Adipocyte (in vitro differentiated cells): Measurements from ENCODE around the gene CYP2D6.
"Not testable (repeated sequence)": the region's sequence is repeated elsewhere in the genome, so short reads cannot be mapped to it uniquely, and the experiment has no call there.

ENCODE experiments used
- DNase-seq: peaks from one replicate; pipeline ENCODE4 v3.0.0-alpha.2; 2015; ENCODE audit warnings: low read depth
- H3K27me3 ChIP-seq: replicated peaks from 2 replicates; pipeline ENCODE4 v1.7.0; 2013; ENCODE audit warnings: mild to moderate bottlenecking, low read length, moderate library complexity; ENCODE audit not compliant: control insufficient read depth, insufficient read depth
- H3K36me3 ChIP-seq: 2 replicates; pipeline ENCODE4 v1.7.0; 2013; ENCODE audit warnings: low read length, mild to moderate bottlenecking, moderate library complexity; ENCODE audit not compliant: control insufficient read depth, insufficient read depth, severe bottlenecking
- H3K4me1 ChIP-seq: 2 replicates; pipeline ENCODE4 v1.7.0; 2013; ENCODE audit warnings: mild to moderate bottlenecking, low read length, moderate library complexity; ENCODE audit not compliant: control insufficient read depth, insufficient read depth
- H3K4me3 ChIP-seq: 2 replicates; pipeline ENCODE4 v1.7.0; 2013; ENCODE audit warnings: mild to moderate bottlenecking, low read length, moderate library complexity
- H3K9ac ChIP-seq: 2 replicates; pipeline ENCODE4 v1.7.0; 2013; ENCODE audit warnings: mild to moderate bottlenecking, low read length, moderate library complexity
- H3K9me3 ChIP-seq: 2 replicates; pipeline ENCODE4 v1.7.0; 2013; ENCODE audit warnings: mild to moderate bottlenecking, low read length, moderate library complexity; ENCODE audit not compliant: control insufficient read depth

Gene CYP2D6

DNA sequence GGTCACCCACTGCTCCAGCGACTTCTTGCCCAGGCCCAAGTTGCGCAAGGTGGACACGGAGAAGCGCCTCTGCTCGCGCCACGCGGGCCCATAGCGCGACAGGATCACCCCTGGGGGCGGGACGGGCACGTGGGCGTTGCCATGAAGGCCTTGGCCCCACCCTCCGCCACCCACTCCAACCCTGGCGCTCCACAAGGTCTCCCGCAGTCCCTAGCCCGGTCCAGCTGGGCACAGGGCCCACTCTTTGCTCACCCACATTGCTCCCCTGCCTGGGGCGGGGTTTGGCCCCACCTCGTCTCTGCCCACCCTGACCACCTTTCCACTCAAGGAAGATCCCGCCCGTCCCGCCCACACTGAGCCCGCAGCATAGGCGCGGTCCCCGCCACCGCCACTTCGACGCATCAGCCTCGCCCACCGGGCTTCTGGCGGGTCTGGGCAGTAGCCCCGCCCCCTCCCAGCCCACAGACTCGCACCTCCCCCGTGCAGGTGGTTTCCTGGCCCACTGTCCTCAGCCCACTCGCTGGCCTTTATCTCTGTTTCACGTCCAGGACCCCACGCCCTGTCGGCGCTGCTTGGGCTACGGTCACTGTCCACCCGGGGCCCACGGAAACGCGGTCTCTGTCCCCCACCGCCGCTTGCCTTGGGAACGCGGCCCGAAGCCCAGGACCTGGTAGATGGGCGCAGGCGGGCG, 12.3 kb upstream of the CYP2D6 start:
- Histone ChIP-seq H3K9me3 (no peaks in the 10 kb centered on the region), H3K4me3 (no peak overlapping the region), H3K9ac (no peak overlapping the region), H3K36me3 (peaks cover 6% of the 10 kb centered on the region), H3K4me1 (peaks cover 3% of the 10 kb centered on the region), H3K27me3 (no peaks in the 10 kb centered on the region)
- DNase-seq, result no peak

DNA sequence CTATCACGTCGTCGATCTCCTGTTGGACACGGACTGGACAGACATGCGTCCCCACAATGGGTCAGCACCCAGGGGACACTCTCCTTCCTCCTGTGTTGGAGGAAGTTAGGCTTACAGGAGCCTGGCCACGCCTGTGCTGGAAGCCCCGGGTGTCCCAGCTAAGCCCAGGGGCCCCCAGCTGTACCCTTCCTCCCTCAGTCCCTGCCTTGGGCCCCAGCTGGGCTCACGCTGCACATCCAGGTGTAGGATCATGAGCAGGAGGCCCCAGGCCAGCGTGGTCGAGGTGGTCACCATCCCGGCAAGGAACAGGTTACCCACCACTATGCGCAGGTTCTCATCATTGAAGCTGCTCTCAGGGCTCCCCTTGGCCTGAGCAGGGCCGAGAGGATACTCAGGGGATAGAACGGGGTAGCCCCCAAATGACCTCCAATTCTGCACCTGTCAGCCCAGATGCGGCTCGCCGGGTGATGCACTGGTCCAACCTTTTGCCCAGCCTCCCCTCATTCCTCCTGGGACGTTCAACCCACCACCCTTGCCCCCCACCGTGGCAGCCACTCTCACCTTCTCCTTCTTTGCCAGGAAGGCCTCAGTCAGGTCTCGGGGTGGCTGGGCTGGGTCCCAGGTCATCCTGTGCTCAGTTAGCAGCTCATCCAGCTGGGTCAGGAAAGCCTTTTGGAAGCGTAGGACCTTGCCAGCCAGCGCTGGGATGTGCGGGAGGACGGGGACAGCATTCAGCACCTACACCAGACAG, 10.9 kb upstream of the CYP2D6 start:
- DNase-seq, H3K4me1 ChIP-seq, H3K27me3 ChIP-seq, H3K9me3 ChIP-seq, H3K36me3 ChIP-seq, H3K4me3 ChIP-seq, H3K9ac ChIP-seq: not testable (repeated sequence)

DNA sequence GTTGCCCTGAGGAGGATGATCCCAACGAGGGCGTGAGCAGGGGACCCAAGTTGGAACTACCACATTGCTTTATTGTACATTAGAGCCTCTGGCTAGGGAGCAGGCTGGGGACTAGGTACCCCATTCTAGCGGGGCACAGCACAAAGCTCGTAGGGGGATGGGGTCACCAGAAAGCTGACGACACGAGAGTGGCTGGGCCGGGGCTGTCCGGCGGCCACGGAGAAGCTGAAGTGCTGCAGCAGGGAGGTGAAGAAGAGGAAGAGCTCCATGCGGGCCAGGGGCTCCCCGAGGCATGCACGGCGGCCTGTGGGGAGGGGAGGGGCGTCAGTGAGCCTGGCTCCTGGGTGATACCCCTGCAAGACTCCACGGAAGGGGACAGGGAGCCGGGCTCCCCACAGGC, 9.5 kb upstream of the CYP2D6 start:
- H3K4me3 ChIP-seq, H3K36me3 ChIP-seq, H3K4me1 ChIP-seq, DNase-seq, H3K27me3 ChIP-seq, H3K9ac ChIP-seq, H3K9me3 ChIP-seq: not testable (repeated sequence)

DNA sequence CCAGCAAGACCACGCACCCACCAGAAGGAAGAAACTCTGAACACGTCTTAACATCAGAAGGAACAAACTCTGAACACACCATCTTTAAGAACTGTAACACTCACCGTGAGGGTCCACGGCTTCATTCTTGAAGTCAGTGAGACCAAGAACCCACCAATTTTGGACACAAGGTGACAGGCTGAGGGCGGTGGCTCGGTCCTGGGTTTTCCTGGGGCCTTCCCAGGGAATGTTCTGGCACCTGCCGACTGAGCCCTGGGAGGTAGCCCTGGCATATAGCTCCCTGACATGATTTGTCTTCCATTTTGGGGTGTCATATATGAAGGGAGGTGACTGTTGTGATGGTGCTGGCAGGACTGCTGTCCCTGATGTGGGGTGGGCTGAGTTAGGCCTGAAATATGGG, 8.9 kb upstream of the CYP2D6 start:
- H3K9ac ChIP-seq, H3K4me3 ChIP-seq, H3K4me1 ChIP-seq, DNase-seq, H3K9me3 ChIP-seq, H3K36me3 ChIP-seq, H3K27me3 ChIP-seq: not testable (repeated sequence)

DNA sequence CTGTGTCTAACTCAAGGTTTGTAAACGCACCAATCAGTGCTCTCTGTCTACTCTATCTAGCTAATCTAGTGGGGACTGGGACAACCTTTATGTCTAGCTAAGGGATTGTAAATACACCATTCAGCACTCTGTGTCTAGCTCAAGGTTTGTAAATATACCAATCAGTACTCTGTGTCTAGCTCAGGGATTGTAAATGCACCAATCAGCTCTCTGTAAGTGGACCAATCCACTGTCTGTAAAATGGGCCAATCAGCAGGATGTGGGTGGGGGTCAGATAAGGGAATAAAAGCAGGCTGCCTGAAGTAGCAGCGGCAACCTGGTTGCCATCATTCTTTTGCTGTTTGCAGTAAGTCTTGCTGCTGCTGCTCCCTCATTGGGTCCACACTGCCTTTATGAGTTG, 8.4 kb upstream of the CYP2D6 start:
- DNase-seq, result no peak

DNA sequence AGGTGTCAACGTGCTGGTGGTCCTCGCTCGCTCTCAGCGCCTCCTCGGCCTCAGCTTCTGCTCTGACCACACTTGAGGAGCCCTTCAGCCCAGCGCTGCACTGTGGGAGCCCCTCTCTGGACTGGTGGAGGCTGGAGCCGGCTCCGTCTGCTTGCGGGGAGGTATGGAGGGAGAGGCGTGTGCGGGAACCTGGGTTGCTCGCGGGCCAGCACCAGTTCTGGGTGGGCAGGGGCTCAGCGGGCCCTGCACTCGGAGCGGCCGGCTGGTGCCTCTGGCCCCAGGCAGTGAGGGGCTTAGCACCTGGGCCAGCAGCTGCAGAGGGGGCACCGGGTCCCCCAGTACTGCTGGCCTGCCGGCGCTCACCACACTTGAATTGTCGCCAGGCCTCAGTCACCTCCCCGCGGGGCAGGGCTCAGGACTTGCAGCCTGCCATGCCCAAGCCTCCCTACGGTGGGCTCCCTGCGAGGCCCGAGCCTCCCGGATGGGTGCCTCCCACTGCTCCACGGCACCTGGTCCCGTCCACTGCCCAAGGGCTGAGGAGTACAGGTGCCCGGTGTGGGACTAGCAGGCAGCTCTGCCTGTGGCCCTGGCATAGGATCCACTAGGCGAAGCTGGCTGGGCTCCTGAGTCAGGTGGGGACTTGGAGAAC, 7.6 kb upstream of the CYP2D6 start:
- H3K9me3 ChIP-seq, result no peaks in the 10 kb centered on the region
- no peak overlapping the region for H3K9ac ChIP-seq
- no peaks in the 10 kb centered on the region for H3K27me3 ChIP-seq
- DNase-seq, result no peak
- H3K4me3 ChIP-seq, result no peak overlapping the region
- no peaks in the 10 kb centered on the region for H3K4me1 ChIP-seq
- peaks cover 6% of the 10 kb centered on the region for H3K36me3 ChIP-seq

More for the DNA sequence above, 8.4 kb upstream of the CYP2D6 start:
- peaks cover under 1% of the 10 kb centered on the region for H3K4me1 ChIP-seq
- no peak overlapping the region for H3K4me3 ChIP-seq
- H3K27me3 ChIP-seq, result no peaks in the 10 kb centered on the region
- H3K9me3 ChIP-seq, result no peaks in the 10 kb centered on the region
- peaks cover 6% of the 10 kb centered on the region for H3K36me3 ChIP-seq
- H3K9ac ChIP-seq, result no peak overlapping the region

DNA sequence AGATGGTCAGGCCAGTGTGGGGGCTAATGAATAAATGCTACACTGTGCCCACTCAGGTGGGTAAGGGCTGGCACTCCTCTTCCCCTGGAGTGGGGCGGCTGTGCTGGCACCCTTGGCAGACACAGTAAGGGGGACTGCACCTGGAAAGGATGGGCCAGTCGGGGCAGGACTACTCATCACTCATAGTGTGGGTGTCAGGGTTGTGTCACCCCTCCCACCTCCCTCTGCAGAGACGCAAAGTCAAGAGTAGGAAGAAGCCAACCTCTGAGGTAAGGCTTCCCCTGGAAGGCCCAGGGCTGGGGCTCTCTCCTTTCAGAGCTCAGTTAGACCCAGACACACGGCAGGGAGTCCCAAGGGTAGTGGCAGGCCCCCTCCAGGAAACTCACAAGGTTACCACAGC, 5.1 kb upstream of the CYP2D6 start:
- H3K9me3 ChIP-seq, H3K9ac ChIP-seq, DNase-seq, H3K4me3 ChIP-seq, H3K4me1 ChIP-seq, H3K36me3 ChIP-seq, H3K27me3 ChIP-seq: not testable (repeated sequence)

DNA sequence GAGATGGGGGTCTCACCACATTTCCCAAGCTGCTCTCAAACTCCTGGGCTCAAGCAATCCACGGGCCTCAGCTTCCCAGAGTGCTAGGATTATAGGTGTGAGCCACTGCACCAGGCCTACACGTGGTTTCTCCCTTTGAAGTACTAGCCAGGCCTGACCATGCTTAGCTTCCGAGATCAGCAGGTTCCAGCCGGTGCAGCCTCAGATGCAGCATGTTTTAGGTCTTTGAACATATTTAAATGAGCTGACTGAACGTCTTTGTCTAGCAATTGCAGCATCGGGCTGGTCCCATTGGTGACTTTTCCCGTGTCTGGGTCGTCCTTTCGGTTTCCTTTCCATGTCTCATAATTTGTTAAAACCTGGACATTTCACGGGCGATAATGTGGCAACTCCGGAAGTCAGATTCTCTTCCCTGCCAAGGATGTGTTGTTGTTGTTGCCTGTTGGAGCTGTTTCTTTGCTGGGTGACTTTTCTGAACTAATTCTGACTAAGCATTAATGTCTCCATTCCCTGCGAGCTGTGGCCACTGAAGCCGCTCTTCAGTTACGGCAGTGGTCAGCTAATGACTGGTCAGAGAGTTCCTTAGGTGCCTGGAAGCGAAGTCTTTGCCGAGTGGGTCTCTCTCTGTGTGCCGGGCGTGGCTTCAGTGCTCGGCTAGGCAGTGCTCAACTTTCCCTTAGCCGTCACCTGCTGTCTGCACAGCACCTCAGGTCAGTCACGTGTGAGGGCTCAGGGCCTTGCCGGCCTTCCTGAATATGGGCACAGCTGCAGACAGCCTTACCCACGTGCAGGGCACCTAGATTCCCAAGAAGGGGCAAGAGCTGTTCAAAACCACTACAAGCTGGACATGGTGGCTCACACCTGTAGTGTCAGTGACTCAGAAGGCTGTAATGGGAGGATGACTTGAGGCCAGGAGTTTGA, 3.8 kb upstream of the CYP2D6 start:
- H3K4me1 ChIP-seq, result no peaks in the 10 kb centered on the region
- peaks cover 4% of the 10 kb centered on the region for H3K9me3 ChIP-seq
- H3K36me3 ChIP-seq, result peaks cover 3% of the 10 kb centered on the region
- H3K27me3 ChIP-seq, result no peaks in the 10 kb centered on the region
- no peak overlapping the region for H3K4me3 ChIP-seq
- no peak overlapping the region for H3K9ac ChIP-seq
- no peak for DNase-seq

DNA sequence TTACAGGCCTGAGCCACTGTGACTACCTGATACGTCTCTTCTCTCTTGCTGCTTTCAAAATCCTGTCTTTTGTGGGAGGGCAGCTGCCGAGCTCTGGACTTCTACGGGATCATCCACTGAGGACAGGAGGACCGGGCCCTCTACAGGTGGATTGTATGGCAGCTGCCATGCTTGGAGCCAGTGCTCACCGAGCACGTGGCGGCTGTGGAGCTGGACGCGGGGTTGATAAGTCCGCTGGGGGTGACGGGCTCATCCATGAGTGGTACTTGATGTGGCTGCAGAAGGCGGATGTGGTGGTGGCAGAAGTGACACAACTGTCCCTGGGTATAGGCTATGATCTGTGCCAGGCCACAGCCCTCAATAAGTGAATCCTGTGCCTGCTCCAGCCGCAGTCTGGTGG, 1.8 kb upstream of the CYP2D6 start:
- no peaks in the 10 kb centered on the region for H3K4me1 ChIP-seq
- no peaks in the 10 kb centered on the region for H3K27me3 ChIP-seq
- peaks cover 4% of the 10 kb centered on the region for H3K9me3 ChIP-seq
- H3K9ac ChIP-seq, result no peak overlapping the region
- DNase-seq, result no peak
- no peaks in the 10 kb centered on the region for H3K36me3 ChIP-seq
- H3K4me3 ChIP-seq, result no peak overlapping the region

DNA sequence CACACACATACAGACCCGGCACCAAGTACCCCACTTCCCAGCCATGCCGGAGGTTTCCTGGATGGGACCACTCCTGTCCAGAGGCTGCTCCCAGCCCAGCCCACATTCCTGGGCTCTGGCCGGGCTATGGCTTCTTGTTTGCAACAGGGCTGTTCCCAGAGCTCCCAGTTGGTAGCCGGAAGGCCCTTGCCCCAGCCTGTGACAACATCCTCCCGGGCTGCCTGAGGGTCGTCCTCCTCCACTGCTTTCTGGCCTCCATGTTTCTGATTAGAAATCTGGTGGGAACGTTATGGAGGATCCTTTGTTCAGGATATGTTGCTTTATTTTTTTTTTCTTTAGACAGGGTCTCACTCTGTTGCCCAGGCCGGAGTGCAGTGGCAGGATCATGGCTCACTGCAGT, 952 bp upstream of the CYP2D6 start:
- Histone ChIP-seq H3K36me3 (no peaks in the 10 kb centered on the region), H3K9me3 (peaks cover 4% of the 10 kb centered on the region), H3K4me1 (no peaks in the 10 kb centered on the region), H3K27me3 (no peaks in the 10 kb centered on the region), H3K4me3 (no peak overlapping the region), H3K9ac (no peak overlapping the region)
- no peak for DNase-seq

DNA sequence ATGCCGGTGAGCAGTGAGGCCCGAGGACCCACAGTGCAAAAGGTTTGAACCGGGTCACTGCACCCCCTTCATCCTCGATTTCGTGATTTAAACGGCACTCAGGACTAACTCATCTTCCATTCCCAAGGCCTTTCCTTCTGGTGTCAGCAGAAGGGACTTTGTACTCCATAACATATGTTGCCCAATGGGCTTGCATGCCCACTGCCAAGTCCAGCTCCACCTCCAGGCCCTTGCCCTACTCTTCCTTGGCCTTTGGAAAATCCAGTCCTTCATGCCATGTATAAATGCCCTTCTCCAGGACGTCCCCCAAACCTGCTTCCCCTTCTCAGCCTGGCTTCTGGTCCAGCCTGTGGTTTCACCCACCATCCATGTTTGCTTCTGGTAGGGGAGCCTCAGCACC, 428 bp downstream of the CYP2D6 start:
- not testable (repeated sequence) for H3K4me1 ChIP-seq, H3K9ac ChIP-seq, H3K9me3 ChIP-seq, H3K36me3 ChIP-seq, DNase-seq, H3K4me3 ChIP-seq, H3K27me3 ChIP-seq
